Measurements from ENCODE around the gene FAIM2.
"Not testable (repeated sequence)": the region's sequence is repeated elsewhere in the genome, so short reads cannot be mapped to it uniquely, and the experiment has no call there.

DNA sequence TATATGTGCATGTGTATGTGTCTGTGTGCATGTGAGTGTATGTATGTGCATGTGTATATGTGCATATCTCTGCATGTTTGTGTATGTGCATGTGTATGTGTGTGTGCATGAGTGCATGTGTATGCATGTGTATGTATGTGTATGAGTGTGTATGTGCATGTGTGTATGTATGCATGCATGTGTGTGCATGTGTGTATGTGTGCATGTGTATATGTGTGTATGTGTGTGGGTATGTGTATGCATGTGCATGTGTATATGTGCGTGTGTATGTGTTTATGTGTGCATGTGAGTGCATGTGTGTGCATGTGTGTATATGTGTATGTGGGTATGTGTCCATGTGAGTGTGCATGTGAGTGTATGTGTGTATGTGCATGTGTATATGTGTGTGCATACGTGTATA is 24.6 kb downstream of the FAIM2 start:
- TF ChIP-seq POLR2A (IDR thresholded peaks at IDR 0.05; ENCODE audit: low read depth); POLR2AphosphoS5 (IDR thresholded peaks at IDR 0.05): not testable (repeated sequence)
- TF ChIP-seq, protein P1, sequence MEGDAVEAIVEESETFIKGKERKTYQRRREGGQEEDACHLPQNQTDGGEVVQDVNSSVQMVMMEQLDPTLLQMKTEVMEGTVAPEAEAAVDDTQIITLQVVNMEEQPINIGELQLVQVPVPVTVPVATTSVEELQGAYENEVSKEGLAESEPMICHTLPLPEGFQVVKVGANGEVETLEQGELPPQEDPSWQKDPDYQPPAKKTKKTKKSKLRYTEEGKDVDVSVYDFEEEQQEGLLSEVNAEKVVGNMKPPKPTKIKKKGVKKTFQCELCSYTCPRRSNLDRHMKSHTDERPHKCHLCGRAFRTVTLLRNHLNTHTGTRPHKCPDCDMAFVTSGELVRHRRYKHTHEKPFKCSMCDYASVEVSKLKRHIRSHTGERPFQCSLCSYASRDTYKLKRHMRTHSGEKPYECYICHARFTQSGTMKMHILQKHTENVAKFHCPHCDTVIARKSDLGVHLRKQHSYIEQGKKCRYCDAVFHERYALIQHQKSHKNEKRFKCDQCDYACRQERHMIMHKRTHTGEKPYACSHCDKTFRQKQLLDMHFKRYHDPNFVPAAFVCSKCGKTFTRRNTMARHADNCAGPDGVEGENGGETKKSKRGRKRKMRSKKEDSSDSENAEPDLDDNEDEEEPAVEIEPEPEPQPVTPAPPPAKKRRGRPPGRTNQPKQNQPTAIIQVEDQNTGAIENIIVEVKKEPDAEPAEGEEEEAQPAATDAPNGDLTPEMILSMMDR (IDR thresholded peaks at IDR 0.05): not testable (repeated sequence)

Data from esophagus muscularis mucosa (tissue), 3 donors.